ENCODE measurements around the gene TGFA.

The TGFA gene

GRCh38 chr2:70498054-70498453, 55.6 kb downstream of the TGFA start:
- Histone ChIP-seq H3K4me1 (ENCODE audit: insufficient read depth, low read length) (no peaks in the 10 kb centered on the region), H3K27me3 (ENCODE audit: insufficient read depth, low read length) (peaks cover 17% of the 10 kb centered on the region), H2AFZ (ENCODE audit: low read depth, low read length) (no peak overlapping the region), H3K4me3 (ENCODE audit: low read length) (no peak overlapping the region), H3K36me3 (ENCODE audit: insufficient read depth, low read length) (no peaks in the 10 kb centered on the region), H3K9me3 (ENCODE audit: low read length) (no peaks in the 10 kb centered on the region)

GRCh38 chr2:70496819-70497218, 56.8 kb downstream of the TGFA start:
- H3K9me3 ChIP-seq (ENCODE audit: low read length): no peaks in the 10 kb centered on the region
- no peaks in the 10 kb centered on the region for H3K4me1 ChIP-seq (ENCODE audit: insufficient read depth, low read length)
- no peaks in the 10 kb centered on the region for H3K36me3 ChIP-seq (ENCODE audit: insufficient read depth, low read length)
- H3K27me3 ChIP-seq (ENCODE audit: insufficient read depth, low read length): peaks cover 17% of the 10 kb centered on the region
- no peak overlapping the region for H3K4me3 ChIP-seq (ENCODE audit: low read length)
- H2AFZ ChIP-seq (ENCODE audit: low read depth, low read length): no peak overlapping the region

- no peaks in the 10 kb centered on the region for H3K36me3 ChIP-seq (ENCODE audit: insufficient read depth, low read length)
- H3K4me1 ChIP-seq (ENCODE audit: insufficient read depth, low read length): no peaks in the 10 kb centered on the region
- peaks cover 14% of the 10 kb centered on the region for H3K27me3 ChIP-seq (ENCODE audit: insufficient read depth, low read length)
- no peak overlapping the region for H3K4me3 ChIP-seq (ENCODE audit: low read length)
- no peak overlapping the region for H2AFZ ChIP-seq (ENCODE audit: low read depth, low read length)
- no peaks in the 10 kb centered on the region for H3K9me3 ChIP-seq (ENCODE audit: low read length)
These were observed 59.2 kb downstream of the TGFA start for GRCh38 chr2:70494293-70494886.

- no peaks in the 10 kb centered on the region for H3K36me3 ChIP-seq (ENCODE audit: insufficient read depth, low read length)
- no peak overlapping the region for H2AFZ ChIP-seq (ENCODE audit: low read depth, low read length)
- H3K27me3 ChIP-seq (ENCODE audit: insufficient read depth, low read length): peaks cover 7% of the 10 kb centered on the region
- H3K9me3 ChIP-seq (ENCODE audit: low read length): no peaks in the 10 kb centered on the region
- H3K4me3 ChIP-seq (ENCODE audit: low read length): no peak overlapping the region
- no peaks in the 10 kb centered on the region for H3K4me1 ChIP-seq (ENCODE audit: insufficient read depth, low read length)
These were observed 63.2 kb downstream of the TGFA start for GRCh38 chr2:70490381-70490780.

GRCh38 chr2:70489165-70489564, 64.5 kb downstream of the TGFA start:
- Histone ChIP-seq H3K36me3 (ENCODE audit: insufficient read depth, low read length) (no peaks in the 10 kb centered on the region), H3K4me3 (ENCODE audit: low read length) (no peak overlapping the region), H3K4me1 (ENCODE audit: insufficient read depth, low read length) (no peaks in the 10 kb centered on the region), H3K9me3 (ENCODE audit: low read length) (no peaks in the 10 kb centered on the region), H3K27me3 (ENCODE audit: insufficient read depth, low read length) (peaks cover 7% of the 10 kb centered on the region), H2AFZ (ENCODE audit: low read depth, low read length) (no peak overlapping the region)

- Histone ChIP-seq H3K4me1 (ENCODE audit: insufficient read depth, low read length) (no peaks in the 10 kb centered on the region), H3K36me3 (ENCODE audit: insufficient read depth, low read length) (no peaks in the 10 kb centered on the region)
These were observed 69.5 kb downstream of the TGFA start for GRCh38 chr2:70484086-70484485.

GRCh38 chr2:70482401-70482800, 71.2 kb downstream of the TGFA start:
- no peaks in the 10 kb centered on the region for H3K4me1 ChIP-seq (ENCODE audit: insufficient read depth, low read length)
- no peaks in the 10 kb centered on the region for H3K9me3 ChIP-seq (ENCODE audit: low read length)
- no peaks in the 10 kb centered on the region for H3K27me3 ChIP-seq (ENCODE audit: insufficient read depth, low read length)
- H2AFZ ChIP-seq (ENCODE audit: low read depth, low read length): no peak overlapping the region
- H3K36me3 ChIP-seq (ENCODE audit: insufficient read depth, low read length): no peaks in the 10 kb centered on the region
- H3K4me3 ChIP-seq (ENCODE audit: low read length): no peak overlapping the region

More at GRCh38 chr2:70484086-70484485, 69.5 kb downstream of the TGFA start:
- H2AFZ ChIP-seq (ENCODE audit: low read depth, low read length): no peak overlapping the region
- H3K27me3 ChIP-seq (ENCODE audit: insufficient read depth, low read length): no peaks in the 10 kb centered on the region
- no peaks in the 10 kb centered on the region for H3K9me3 ChIP-seq (ENCODE audit: low read length)
- no peak overlapping the region for H3K4me3 ChIP-seq (ENCODE audit: low read length)

GRCh38 chr2:70480468-70480867, 73.2 kb downstream of the TGFA start:
- no peak overlapping the region for H3K4me3 ChIP-seq (ENCODE audit: low read length)
- H3K27me3 ChIP-seq (ENCODE audit: insufficient read depth, low read length): no peaks in the 10 kb centered on the region
- H3K9me3 ChIP-seq (ENCODE audit: low read length): no peaks in the 10 kb centered on the region
- no peaks in the 10 kb centered on the region for H3K4me1 ChIP-seq (ENCODE audit: insufficient read depth, low read length)
- H3K36me3 ChIP-seq (ENCODE audit: insufficient read depth, low read length): no peaks in the 10 kb centered on the region
- H2AFZ ChIP-seq (ENCODE audit: low read depth, low read length): no peak overlapping the region

- no peaks in the 10 kb centered on the region for H3K9me3 ChIP-seq (ENCODE audit: low read length)
- no peak overlapping the region for H2AFZ ChIP-seq (ENCODE audit: low read depth, low read length)
- H3K27me3 ChIP-seq (ENCODE audit: insufficient read depth, low read length): peaks cover 4% of the 10 kb centered on the region
- H3K4me3 ChIP-seq (ENCODE audit: low read length): no peak overlapping the region
- no peaks in the 10 kb centered on the region for H3K4me1 ChIP-seq (ENCODE audit: insufficient read depth, low read length)
- no peaks in the 10 kb centered on the region for H3K36me3 ChIP-seq (ENCODE audit: insufficient read depth, low read length)
These were observed 73.8 kb downstream of the TGFA start for GRCh38 chr2:70479816-70480215.

GRCh38 chr2:70477441-70477844, 76.2 kb downstream of the TGFA start:
- H3K9me3 ChIP-seq (ENCODE audit: low read length): no peaks in the 10 kb centered on the region
- H3K4me3 ChIP-seq (ENCODE audit: low read length): no peak overlapping the region
- H3K4me1 ChIP-seq (ENCODE audit: insufficient read depth, low read length): no peaks in the 10 kb centered on the region
- peaks cover 12% of the 10 kb centered on the region for H3K27me3 ChIP-seq (ENCODE audit: insufficient read depth, low read length)
- H2AFZ ChIP-seq (ENCODE audit: low read depth, low read length): no peak overlapping the region
- no peaks in the 10 kb centered on the region for H3K36me3 ChIP-seq (ENCODE audit: insufficient read depth, low read length)

GRCh38 chr2:70475266-70475665, 78.4 kb downstream of the TGFA start:
- Histone ChIP-seq H2AFZ (ENCODE audit: low read depth, low read length) (no peak overlapping the region), H3K4me3 (ENCODE audit: low read length) (no peak overlapping the region), H3K27me3 (ENCODE audit: insufficient read depth, low read length) (peaks cover 17% of the 10 kb centered on the region), H3K9me3 (ENCODE audit: low read length) (no peaks in the 10 kb centered on the region), H3K4me1 (ENCODE audit: insufficient read depth, low read length) (no peaks in the 10 kb centered on the region), H3K36me3 (ENCODE audit: insufficient read depth, low read length) (no peaks in the 10 kb centered on the region)

- no peaks in the 10 kb centered on the region for H3K4me1 ChIP-seq (ENCODE audit: insufficient read depth, low read length)
- H3K27me3 ChIP-seq (ENCODE audit: insufficient read depth, low read length): peaks cover 22% of the 10 kb centered on the region
- H2AFZ ChIP-seq (ENCODE audit: low read depth, low read length): no peak overlapping the region
- no peak overlapping the region for H3K4me3 ChIP-seq (ENCODE audit: low read length)
- H3K9me3 ChIP-seq (ENCODE audit: low read length): no peaks in the 10 kb centered on the region
- H3K36me3 ChIP-seq (ENCODE audit: insufficient read depth, low read length): no peaks in the 10 kb centered on the region
These were observed 79.3 kb downstream of the TGFA start for GRCh38 chr2:70474256-70474848.

- H2AFZ ChIP-seq (ENCODE audit: low read depth, low read length): no peak overlapping the region
- peaks cover 22% of the 10 kb centered on the region for H3K27me3 ChIP-seq (ENCODE audit: insufficient read depth, low read length)
- no peak overlapping the region for H3K4me3 ChIP-seq (ENCODE audit: low read length)
- H3K36me3 ChIP-seq (ENCODE audit: insufficient read depth, low read length): no peaks in the 10 kb centered on the region
- peaks cover 2% of the 10 kb centered on the region for H3K4me1 ChIP-seq (ENCODE audit: insufficient read depth, low read length)
- H3K9me3 ChIP-seq (ENCODE audit: low read length): no peaks in the 10 kb centered on the region
These were observed 80.4 kb downstream of the TGFA start for GRCh38 chr2:70473101-70473722.
